Measurements from ENCODE around the gene HEG1.

DNA sequence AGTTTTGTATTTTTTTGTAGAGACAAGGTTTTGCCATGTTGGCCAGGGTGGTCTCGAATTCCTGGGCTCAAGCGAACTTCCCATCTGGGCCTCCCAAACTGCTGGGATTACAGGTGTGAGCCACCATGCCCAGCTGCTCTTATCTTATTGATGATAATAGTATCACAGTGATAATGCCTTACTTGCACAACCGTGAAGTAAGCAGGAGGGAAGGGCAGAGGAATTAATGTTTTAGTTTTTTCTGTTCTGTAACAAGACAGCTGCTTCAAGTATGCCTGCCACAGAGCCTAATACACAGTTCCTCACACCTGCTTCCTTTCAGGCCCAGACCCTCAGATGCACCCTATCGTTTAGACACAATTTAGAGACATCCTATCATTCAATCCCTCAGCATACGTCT, 95.1 kb downstream of the HEG1 start:
- TF ChIP-seq SP2 (IDR thresholded peaks at IDR 0.05; ENCODE audit: low read length) = no peak
- TF ChIP-seq ZNF274 (IDR thresholded peaks at IDR 0.05; ENCODE audit: borderline replicate concordance, extremely low read depth, low read length) = no peak
- no peak for TF ChIP-seq POLR2A (IDR thresholded peaks at IDR 0.05; ENCODE audit: control extremely low read depth in 1 of 2, low read depth in 2 of 2, low read length in 2 of 2)
- TF ChIP-seq CTCF (IDR thresholded peaks at IDR 0.05; ENCODE audit: control extremely low read depth in 1 of 3, insufficient read depth in 1 of 3, low read depth in 1 of 3, low read length in 3 of 3) = no peak
- TF ChIP-seq SUZ12 (IDR thresholded peaks at IDR 0.05; ENCODE audit: low read length) = no peak
- no peak for TF ChIP-seq HDAC6 (IDR thresholded peaks at IDR 0.05; ENCODE audit: low read depth, low read length)

Data from H1 (cell line).